GM12874 (cell line): Measurements from ENCODE around the gene PRIM1.

Source experiments
- CTCF ChIP-seq: IDR thresholded peaks from 2 replicates; pipeline ENCODE4 v1.5.1; 2011; ENCODE audit warnings: low read depth, mild to moderate bottlenecking, control low read depth, low read length, moderate library complexity; ENCODE audit not compliant: insufficient read depth

The PRIM1 gene

GRCh38 chr12:56749359-56749758 lies 2.8 kb downstream of the PRIM1 start:
- TF ChIP-seq CTCF, result no peak

- TF ChIP-seq CTCF, result no peak
These were observed 23.8 kb downstream of the PRIM1 start for GRCh38 chr12:56728139-56728861.

GRCh38 chr12:56725723-56726102 lies 26.4 kb downstream of the PRIM1 start:
- TF ChIP-seq CTCF, result no peak

GRCh38 chr12:56724972-56725722 lies 27.0 kb downstream of the PRIM1 start, which contains the start of gene NACA:
Gene NACA, minus strand, starts transcription at chr12:56725299. Its CDS starts 778 bp downstream, at chr12:56724521.
- TF ChIP-seq CTCF, result no peak

GRCh38 chr12:56724701-56724971 lies 27.5 kb downstream of the PRIM1 start:
- no peak for TF ChIP-seq CTCF

- TF ChIP-seq CTCF, result no peak
These were observed 28.0 kb downstream of the PRIM1 start for GRCh38 chr12:56723889-56724700.

- TF ChIP-seq CTCF, result no peak
These were observed 28.8 kb downstream of the PRIM1 start for GRCh38 chr12:56723352-56723751.
